Stomach (tissue), 4 donors: ENCODE results near the gene GGT7.

Source experiments
- CTCF ChIP-seq, 7 experiments: fragments of 450-650 bp in 4 of 7; fragments of 200-600 bp in 3 of 7; sonication (generic) in 3 of 7; IDR thresholded peaks; one replicate each; pipeline ENCODE4 v1.5.1; 2016 to 2019; ENCODE audit warnings: antibody characterized with exemption in 7 of 7, control low read depth in 2 of 7, mild to moderate bottlenecking in 1 of 7
- POLR2AphosphoS5 ChIP-seq, 3 donors: sonication (generic); formaldehyde crosslinking; IDR thresholded peaks; one replicate each; pipeline ENCODE4 v1.6.1; 2016; ENCODE audit warnings: antibody characterized with exemption in 3 of 3

- TF ChIP-seq CTCF (IDR thresholded peaks at IDR 0.05) (no peak), POLR2AphosphoS5 (IDR thresholded peaks at IDR 0.05) (peak in 2 of 3 donors; percentile 2 to 60)
Measured at GRCh38 chr20:34825530-34826362, 46.9 kb downstream of the GGT7 start, which contains the start of gene NCOA6.
